Measurements from ENCODE around the gene TYMS.

Gene TYMS

DNA sequence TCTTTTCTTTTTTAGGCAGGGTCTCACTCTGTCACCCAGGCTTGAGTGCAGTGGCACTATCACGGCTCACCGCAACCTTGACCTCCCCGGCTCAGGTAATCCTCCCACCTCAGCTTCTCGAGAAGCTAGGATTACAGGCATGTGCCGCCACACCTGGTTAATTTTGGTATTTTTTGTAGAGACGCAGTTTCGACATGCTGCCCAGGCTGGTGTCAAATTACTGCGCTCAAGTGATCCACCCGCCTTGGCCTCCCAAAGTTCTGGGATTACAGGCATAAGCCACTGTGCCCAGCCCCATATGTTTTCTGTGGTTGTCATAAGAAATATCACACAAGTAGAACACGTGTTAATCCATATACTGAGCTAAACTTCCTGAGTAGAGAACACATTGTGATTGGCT is 40.3 kb downstream of the TYMS start:
- in situ Hi-C loops (cut with HindIII; ENCODE audit: low sequenced_read_pairs): no loop called here
- DNase-seq (ENCODE audit: low read depth, low spot score): no peak
- TF ChIP-seq, protein P1, sequence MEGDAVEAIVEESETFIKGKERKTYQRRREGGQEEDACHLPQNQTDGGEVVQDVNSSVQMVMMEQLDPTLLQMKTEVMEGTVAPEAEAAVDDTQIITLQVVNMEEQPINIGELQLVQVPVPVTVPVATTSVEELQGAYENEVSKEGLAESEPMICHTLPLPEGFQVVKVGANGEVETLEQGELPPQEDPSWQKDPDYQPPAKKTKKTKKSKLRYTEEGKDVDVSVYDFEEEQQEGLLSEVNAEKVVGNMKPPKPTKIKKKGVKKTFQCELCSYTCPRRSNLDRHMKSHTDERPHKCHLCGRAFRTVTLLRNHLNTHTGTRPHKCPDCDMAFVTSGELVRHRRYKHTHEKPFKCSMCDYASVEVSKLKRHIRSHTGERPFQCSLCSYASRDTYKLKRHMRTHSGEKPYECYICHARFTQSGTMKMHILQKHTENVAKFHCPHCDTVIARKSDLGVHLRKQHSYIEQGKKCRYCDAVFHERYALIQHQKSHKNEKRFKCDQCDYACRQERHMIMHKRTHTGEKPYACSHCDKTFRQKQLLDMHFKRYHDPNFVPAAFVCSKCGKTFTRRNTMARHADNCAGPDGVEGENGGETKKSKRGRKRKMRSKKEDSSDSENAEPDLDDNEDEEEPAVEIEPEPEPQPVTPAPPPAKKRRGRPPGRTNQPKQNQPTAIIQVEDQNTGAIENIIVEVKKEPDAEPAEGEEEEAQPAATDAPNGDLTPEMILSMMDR (IDR thresholded peaks at IDR 0.05; ENCODE audit: low read depth, low read length): no peak
- no peak overlapping the region for H3K4me3 ChIP-seq (ENCODE audit: low read depth, low read length)

DNA sequence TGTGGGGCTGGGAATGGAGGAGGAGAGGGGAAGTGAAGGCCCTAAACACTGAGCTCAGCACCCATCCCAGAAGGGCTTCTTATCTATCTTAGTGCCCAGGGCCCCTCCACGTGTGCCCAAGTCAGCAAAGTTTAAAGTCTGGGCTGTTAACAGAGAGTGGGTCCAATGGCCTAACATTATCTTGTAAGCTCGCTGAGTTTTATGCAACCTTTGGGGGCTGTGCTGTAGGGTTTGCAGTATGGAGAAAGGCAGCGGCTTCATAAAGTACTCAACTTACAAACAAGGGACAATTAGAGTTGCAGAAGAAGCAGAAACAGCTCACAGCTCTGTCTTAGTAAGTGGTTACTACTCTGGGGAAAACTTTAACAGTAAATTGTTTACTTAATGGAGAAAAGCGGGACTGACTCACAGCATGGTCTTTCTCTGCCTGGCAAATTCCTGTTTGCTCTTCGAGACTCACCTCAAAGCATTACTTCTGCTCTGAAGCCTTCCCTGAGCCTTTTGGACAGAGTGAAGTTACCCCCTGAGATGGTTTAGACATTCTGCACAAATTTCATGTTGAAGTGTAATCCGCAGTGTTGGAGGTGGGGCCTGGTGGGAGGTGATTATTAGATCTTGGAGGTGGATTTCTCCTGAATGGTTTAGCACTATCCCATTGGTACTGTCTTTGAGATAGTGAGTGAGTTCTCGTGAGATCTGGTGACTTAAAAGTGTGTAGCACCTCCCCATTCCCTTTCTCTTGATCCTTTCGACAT is 45.9 kb downstream of the TYMS start:
- in situ Hi-C loops (cut with HindIII; ENCODE audit: low sequenced_read_pairs): no loop called here
- TF ChIP-seq, protein P1 (IDR thresholded peaks at IDR 0.05; ENCODE audit: low read depth, low read length): no peak
- DNase-seq (ENCODE audit: low read depth, low spot score): peak; percentile 75
- no peak overlapping the region for H3K4me3 ChIP-seq (ENCODE audit: low read depth, low read length)

DNA sequence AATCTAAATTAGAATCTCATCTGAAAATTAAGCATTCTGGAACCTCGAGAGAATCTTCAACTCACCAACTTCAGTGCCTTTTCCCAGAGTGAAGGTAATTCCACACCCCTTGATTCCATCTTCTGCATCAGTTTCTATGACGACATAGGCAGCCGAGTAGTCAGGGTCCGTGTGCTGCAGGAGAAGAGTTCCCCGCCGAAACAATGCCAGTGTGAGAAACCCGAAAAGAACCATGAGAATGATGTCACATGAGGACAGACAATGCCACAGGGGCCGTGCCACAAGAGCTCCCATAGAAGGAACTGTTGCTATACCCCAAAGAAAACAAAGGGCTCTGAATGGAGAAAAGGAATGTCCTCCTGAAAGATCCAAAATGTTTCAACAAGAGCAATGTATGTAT is 49.0 kb downstream of the TYMS start:
- no peak overlapping the region for H3K4me3 ChIP-seq (ENCODE audit: low read depth, low read length)
- no peak for DNase-seq (ENCODE audit: low read depth, low spot score)
- in situ Hi-C loops (cut with HindIII; ENCODE audit: low sequenced_read_pairs): no loop called here
- TF ChIP-seq, protein P1 (IDR thresholded peaks at IDR 0.05; ENCODE audit: low read depth, low read length): no peak

DNA sequence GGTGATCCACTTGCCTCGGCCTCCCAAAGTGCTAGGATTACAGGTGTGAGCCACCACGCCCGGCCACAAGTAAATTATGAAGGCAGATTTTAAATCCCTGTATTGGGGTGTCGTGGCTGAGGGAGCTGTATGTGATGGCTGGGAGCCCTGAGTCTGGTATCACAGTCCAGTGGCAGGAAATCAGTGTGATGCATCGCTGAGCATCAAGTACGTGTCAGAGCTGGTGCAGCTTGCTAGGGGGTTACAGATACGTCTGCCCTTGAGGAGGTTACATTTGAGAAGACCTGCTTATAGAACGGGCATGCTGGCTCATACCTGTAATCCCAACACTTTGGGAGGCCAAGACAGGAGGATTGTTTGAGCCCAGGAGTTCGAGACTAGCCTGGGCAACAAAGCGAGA is 50.6 kb downstream of the TYMS start:
- in situ Hi-C loops (cut with HindIII; ENCODE audit: low sequenced_read_pairs): no loop called here
- H3K4me3 ChIP-seq (ENCODE audit: low read depth, low read length): no peak overlapping the region
- no peak for DNase-seq (ENCODE audit: low read depth, low spot score)
- TF ChIP-seq, protein P1 (IDR thresholded peaks at IDR 0.05; ENCODE audit: low read depth, low read length): no peak

DNA sequence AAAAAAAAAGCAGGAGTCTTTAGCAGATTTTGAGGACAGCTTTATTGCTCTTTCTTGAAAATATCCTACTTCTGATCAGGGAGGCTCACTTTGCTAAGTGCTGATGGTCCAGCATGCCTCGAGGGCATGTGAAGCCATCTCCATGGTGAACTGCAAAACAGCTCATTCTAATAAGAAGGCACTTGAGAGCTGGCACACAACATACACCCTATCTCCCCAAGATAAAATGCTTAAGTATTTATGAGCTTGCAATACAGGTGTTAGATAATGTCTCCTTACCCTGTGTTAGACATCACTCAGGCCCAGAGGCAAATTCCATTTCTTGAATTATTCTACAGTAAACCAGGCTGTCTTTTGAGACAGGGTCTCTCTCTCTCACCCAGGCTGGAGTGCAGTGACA is 52.3 kb downstream of the TYMS start:
- H3K4me3 ChIP-seq (ENCODE audit: low read depth, low read length): no peak overlapping the region
- in situ Hi-C loops (cut with HindIII; ENCODE audit: low sequenced_read_pairs): no loop called here
- no peak for DNase-seq (ENCODE audit: low read depth, low spot score)
- TF ChIP-seq, protein P1 (IDR thresholded peaks at IDR 0.05; ENCODE audit: low read depth, low read length): no peak

DNA sequence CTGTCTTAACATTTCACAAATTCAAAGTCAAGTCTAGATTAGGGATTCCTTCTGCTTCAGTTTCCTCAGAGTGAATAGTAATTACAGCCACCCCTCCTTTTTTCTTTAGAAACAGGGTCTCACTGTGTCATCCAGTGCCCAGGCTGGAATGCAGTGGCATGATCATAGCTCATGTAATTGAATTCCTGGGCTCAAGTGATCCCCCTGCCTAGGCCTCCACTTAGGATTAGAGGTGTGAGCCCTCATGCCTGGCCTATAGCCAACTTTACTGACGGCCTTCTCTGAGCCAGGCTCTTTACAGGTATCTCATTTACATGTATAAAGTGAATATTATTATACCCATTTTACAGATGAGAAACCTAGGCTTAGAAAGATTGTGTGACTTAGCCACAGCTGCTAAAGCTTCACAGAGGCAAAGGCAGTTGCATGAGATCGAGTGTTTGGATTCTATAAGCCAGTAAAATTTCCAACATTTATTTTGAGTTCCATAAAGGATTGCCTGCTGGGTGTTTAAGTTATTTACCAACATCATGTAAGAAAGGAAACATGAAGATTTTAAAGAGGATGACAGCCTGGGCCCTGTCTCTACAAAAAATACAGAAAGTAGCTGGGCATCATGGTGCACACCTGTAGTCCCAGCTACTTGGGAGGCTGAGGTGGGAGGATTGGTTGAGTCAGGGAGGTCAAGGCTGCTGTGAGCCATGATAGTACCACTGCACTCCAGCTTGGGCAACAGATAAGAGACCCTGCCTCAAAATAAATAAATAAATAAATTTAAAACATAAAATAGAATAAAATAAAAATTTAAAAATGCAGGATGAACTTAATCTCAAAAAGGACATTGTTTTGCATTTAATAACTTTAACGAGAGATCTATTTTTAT is 53.2 kb downstream of the TYMS start:
- no peak for DNase-seq (ENCODE audit: low read depth, low spot score)
- in situ Hi-C loops (cut with HindIII; ENCODE audit: low sequenced_read_pairs): no loop called here
- peak overlapping the region; percentile 70 for H3K4me3 ChIP-seq (ENCODE audit: low read depth, low read length)
- TF ChIP-seq, protein P1 (IDR thresholded peaks at IDR 0.05; ENCODE audit: low read depth, low read length): no peak

Data from astrocyte of the spinal cord (primary cell).